Muscle of leg (tissue), 11 donors: ENCODE data around the gene C1orf174. TPM values are rescaled to one million over a fixed set of nuclear protein-coding genes. Genes with fewer than 3 reads are reported as not detected.
A peak's percentile ranks its signal among the peaks of the same experiment; 100 is the strongest.

ENCODE experiments used
- DNase-seq: peaks from one replicate; pipeline ENCODE4 v3.0.0; 2013
- H3K27ac ChIP-seq: one replicate; pipeline ENCODE4 v1.5.1; 2013; ENCODE audit warnings: mild to moderate bottlenecking, low read length, control low read depth
- H3K27me3 ChIP-seq: one replicate; pipeline ENCODE4 v1.6.1; 2013; ENCODE audit warnings: low read length; ENCODE audit not compliant: control insufficient read depth, insufficient read depth
- H3K36me3 ChIP-seq: one replicate; pipeline ENCODE4 v1.6.1; 2013; ENCODE audit warnings: low read length; ENCODE audit not compliant: control insufficient read depth, insufficient read depth
- H3K4me1 ChIP-seq: one replicate; pipeline ENCODE4 v1.6.1; 2013; ENCODE audit warnings: low read length; ENCODE audit not compliant: control insufficient read depth, insufficient read depth
- H3K4me3 ChIP-seq: one replicate; pipeline ENCODE4 v1.5.1; 2013; ENCODE audit warnings: low read length, control low read depth
- H3K9me3 ChIP-seq: replicated peaks from 2 replicates; pipeline ENCODE4 v1.6.1; 2013; ENCODE audit warnings: low read depth, low read length; ENCODE audit not compliant: control insufficient read depth
- WGBS: methylation state at CpG from one replicate; pipeline ENCODE4 v1.1.5; 2013; ENCODE audit warnings: missing lambda C conversion rate; ENCODE audit not compliant: insufficient coverage; 5-methylcytosine and 5-hydroxymethylcytosine counted together
- polyA plus RNA-seq, 8 donors: library from polyadenylated mRNA; unstranded; fragments of 120-200 nt; gene quantifications; one replicate each; pipeline versions ENCODE4 v1.2.1 to v1.2.3, GENCODE V29; 2013; ENCODE audit warnings: inconsistent platforms in 1 of 8, low replicate concordance in 1 of 8; ENCODE audit not compliant: insufficient read length in 8 of 8, insufficient read depth in 1 of 8
- total RNA-seq: library from RNA; stranded (reverse); fragments of 120-200 nt; gene quantifications from one replicate; pipeline ENCODE4 v1.2.4, GENCODE V29; 2013

C1orf174 gene
- total and polyA plus RNA-seq, 9 donors = 16.5 to 20.9 (median 18.0) TPM

- no CpG with 5 or more reads among the region's 7 CpGs for WGBS
- Histone ChIP-seq H3K27ac (no peak overlapping the region), H3K4me1 (peaks cover 13% of the 10 kb centered on the region), H3K27me3 (no peaks in the 10 kb centered on the region), H3K9me3 (peaks cover 14% of the 10 kb centered on the region), H3K36me3 (peaks cover 11% of the 10 kb centered on the region), H3K4me3 (no peak overlapping the region)
- DNase-seq = no peak
These were observed 3.6 kb downstream of the C1orf174 start for GRCh38 chr1:3896396-3897000.

GRCh38 chr1:3895951-3896325, 4.1 kb downstream of the C1orf174 start:
- no CpG with 5 or more reads among the region's 4 CpGs for WGBS

GRCh38 chr1:3895279-3895950, 4.7 kb downstream of the C1orf174 start:
- Histone ChIP-seq H3K9me3 (peaks cover 14% of the 10 kb centered on the region), H3K4me3 (no peak overlapping the region), H3K36me3 (peaks cover 21% of the 10 kb centered on the region), H3K27me3 (no peaks in the 10 kb centered on the region), H3K4me1 (peaks cover 11% of the 10 kb centered on the region), H3K27ac (no peak overlapping the region)
- DNase-seq = no peak
- WGBS = 93% methylated on average over 13 of the region's 13 CpGs

More at GRCh38 chr1:3895951-3896325, 4.1 kb downstream of the C1orf174 start:
- Histone ChIP-seq H3K4me1 (peaks cover 11% of the 10 kb centered on the region), H3K36me3 (peaks cover 16% of the 10 kb centered on the region), H3K4me3 (no peak overlapping the region), H3K27ac (no peak overlapping the region), H3K27me3 (no peaks in the 10 kb centered on the region), H3K9me3 (peaks cover 14% of the 10 kb centered on the region)
- DNase-seq = no peak

GRCh38 chr1:3894626-3895278, 5.3 kb downstream of the C1orf174 start:
- Histone ChIP-seq H3K27me3 (no peaks in the 10 kb centered on the region), H3K4me1 (peaks cover 11% of the 10 kb centered on the region), H3K27ac (no peak overlapping the region), H3K9me3 (peaks cover 14% of the 10 kb centered on the region), H3K36me3 (peaks cover 28% of the 10 kb centered on the region), H3K4me3 (no peak overlapping the region)
- WGBS = 94% methylated on average over 10 of the region's 17 CpGs
- no peak for DNase-seq

- no peak overlapping the region for H3K27ac ChIP-seq
- peaks cover 8% of the 10 kb centered on the region for H3K9me3 ChIP-seq
- no peaks in the 10 kb centered on the region for H3K27me3 ChIP-seq
- no peak for DNase-seq
- H3K36me3 ChIP-seq = peaks cover 33% of the 10 kb centered on the region
- no peak overlapping the region for H3K4me3 ChIP-seq
- WGBS = no CpG with 5 or more reads among the region's 5 CpGs
- peaks cover 5% of the 10 kb centered on the region for H3K4me1 ChIP-seq
These were observed 6.9 kb downstream of the C1orf174 start for GRCh38 chr1:3893190-3893589.

- peaks cover 3% of the 10 kb centered on the region for H3K9me3 ChIP-seq
These were observed 7.3 kb downstream of the C1orf174 start for GRCh38 chr1:3892748-3893147.

GRCh38 chr1:3891329-3891865, 8.7 kb downstream of the C1orf174 start:
- Histone ChIP-seq H3K4me1 (peaks cover 5% of the 10 kb centered on the region), H3K4me3 (no peak overlapping the region), H3K9me3 (no peaks in the 10 kb centered on the region), H3K36me3 (peaks cover 43% of the 10 kb centered on the region), H3K27me3 (no peaks in the 10 kb centered on the region), H3K27ac (no peak overlapping the region)
- 91% methylated on average over 16 of the region's 17 CpGs for WGBS
- DNase-seq = no peak

More at GRCh38 chr1:3892748-3893147, 7.3 kb downstream of the C1orf174 start:
- no peak overlapping the region for H3K4me3 ChIP-seq
- 79% methylated on average over 10 of the region's 14 CpGs for WGBS
- no peak for DNase-seq
- H3K4me1 ChIP-seq = peaks cover 5% of the 10 kb centered on the region
- H3K27ac ChIP-seq = no peak overlapping the region
- no peaks in the 10 kb centered on the region for H3K27me3 ChIP-seq
- peaks cover 38% of the 10 kb centered on the region for H3K36me3 ChIP-seq

- Histone ChIP-seq H3K27ac (no peak overlapping the region), H3K4me1 (peaks cover 5% of the 10 kb centered on the region), H3K9me3 (no peaks in the 10 kb centered on the region), H3K4me3 (no peak overlapping the region), H3K36me3 (peaks cover 50% of the 10 kb centered on the region), H3K27me3 (no peaks in the 10 kb centered on the region)
- 93% methylated on average over 21 of the region's 26 CpGs for WGBS
- DNase-seq = peak; percentile 36
These were observed 9.4 kb downstream of the C1orf174 start for GRCh38 chr1:3890389-3891328.

GRCh38 chr1:3889936-3890335, 10.1 kb downstream of the C1orf174 start:
- Histone ChIP-seq H3K27me3 (no peaks in the 10 kb centered on the region), H3K4me3 (no peak overlapping the region), H3K36me3 (peaks cover 49% of the 10 kb centered on the region), H3K27ac (no peak overlapping the region), H3K4me1 (peaks cover 5% of the 10 kb centered on the region), H3K9me3 (no peaks in the 10 kb centered on the region)
- no peak for DNase-seq
- WGBS = no CpG with 5 or more reads among the region's 14 CpGs
